ENCODE measurements around the gene ZSCAN5B. TPM values are rescaled to one million over a fixed set of nuclear protein-coding genes. Genes with fewer than 3 reads are reported as not detected.

Gene ZSCAN5B
- total and polyA plus RNA-seq, 2 of the 13 experiments (the other 11 are each of a cell fraction or from before 2014, with no cell fraction given): not detected

GRCh38 chr19:56159009-56159559 is 38.5 kb downstream of the ZSCAN5B start (continued):
- TF ChIP-seq ZNF773 (CRISPR knock-in tag; IDR thresholded peaks at IDR 0.05; ENCODE audit: borderline replicate concordance) (no peak), ZNF639 (CRISPR knock-in tag; conservative IDR thresholded peaks at IDR 0.05) (no peak), ZNF225 (CRISPR knock-in tag; IDR thresholded peaks at IDR 0.05) (no peak), IKZF1 (IDR thresholded peaks at IDR 0.05) (0 out of 2 replicates have a peak, but pooled peaks have one; percentile 52), ZNF362 (CRISPR knock-in tag; IDR thresholded peaks at IDR 0.05; ENCODE audit: borderline replicate concordance) (no peak), CSRNP2 (CRISPR knock-in tag; conservative IDR thresholded peaks at IDR 0.05; ENCODE audit: low read depth) (no peak), ZNF280D (CRISPR knock-in tag; IDR thresholded peaks at IDR 0.05) (no peak), ARNT (IDR thresholded peaks at IDR 0.05) (0 out of 2 replicates have a peak, but pooled peaks have one; percentile 31), ZNF260 (CRISPR knock-in tag; IDR thresholded peaks at IDR 0.05; ENCODE audit: borderline replicate concordance, low read depth) (no peak), ZMAT3 (CRISPR knock-in tag; conservative IDR thresholded peaks at IDR 0.05) (no peak), ZBTB40 (IDR thresholded peaks at IDR 0.05) (no peak), ZBTB40 (CRISPR knock-in tag; IDR thresholded peaks at IDR 0.05) (no peak), ZNF7 (CRISPR knock-in tag; IDR thresholded peaks at IDR 0.05) (no peak)
